Activated B cell treated with CpG ODN at 0.5 μM for 24 hours (primary cell): ENCODE measurements around the gene DZIP1. TPM values are rescaled to one million over a fixed set of nuclear protein-coding genes. Genes with fewer than 3 reads are reported as not detected.

ENCODE experiments used
- ATAC-seq: fragments of 200-7000 bp; cut with Tn5 transposase; one replicate; pipeline ENCODE4 v1.10.0; 2021; ENCODE audit warnings: low read depth, mild to moderate bottlenecking, moderate library complexity
- CTCF ChIA-PET: fragments of 350-600 bp; sonication (Branson Sonifier 250); formaldehyde crosslinking; loops from one replicate; lab custom pipeline; 2021; ENCODE audit warnings: antibody characterized with exemption; lab: Charles Lee
- POLR2A ChIA-PET: fragments of 350-600 bp; sonication (Branson Sonifier 250); formaldehyde crosslinking; loops from one replicate; lab custom pipeline; 2021; ENCODE audit warnings: antibody characterized with exemption; lab: Charles Lee
- DNase-seq: peaks from one replicate; pipeline ENCODE4 v3.0.0; 2022
- H3K27ac Mint-ChIP-seq: one replicate; pipeline ENCODE4 v1.8.0; 2020; ENCODE audit warnings: mixed read lengths
- H3K27me3 Mint-ChIP-seq: one replicate; pipeline ENCODE4 v1.8.0; 2021; ENCODE audit warnings: mixed read lengths
- H3K36me3 Mint-ChIP-seq: one replicate; pipeline ENCODE4 v1.8.0; 2021; ENCODE audit warnings: low read depth, mixed read lengths
- H3K4me1 Mint-ChIP-seq: one replicate; pipeline ENCODE4 v1.8.0; 2021; ENCODE audit warnings: mixed read lengths
- H3K4me3 Mint-ChIP-seq: one replicate; pipeline ENCODE4 v1.8.0; 2020; ENCODE audit warnings: mild to moderate bottlenecking, mixed read lengths
- H3K9me3 Mint-ChIP-seq: one replicate; pipeline ENCODE4 v1.8.0; 2020; ENCODE audit warnings: mixed read lengths
- CTCF ChIP-seq: fragments of 200-600 bp; IDR thresholded peaks from one replicate; pipeline ENCODE4 v1.8.0; 2022; ENCODE audit warnings: antibody characterized with exemption, mild to moderate bottlenecking
- intact Hi-C: fragments of 100-400 bp; cut with micrococcal nuclease; formaldehyde crosslinking; loops from one replicate; pipeline ENCODE4 v1.15.1; 2024
- total RNA-seq: library from RNA; stranded (reverse); gene quantifications from 2 replicates; pipeline ENCODE4 v1.2.3, GENCODE V29; 2022

The DZIP1 gene
- total RNA-seq, 1 donor from 2014 or later: not detected

DNA sequence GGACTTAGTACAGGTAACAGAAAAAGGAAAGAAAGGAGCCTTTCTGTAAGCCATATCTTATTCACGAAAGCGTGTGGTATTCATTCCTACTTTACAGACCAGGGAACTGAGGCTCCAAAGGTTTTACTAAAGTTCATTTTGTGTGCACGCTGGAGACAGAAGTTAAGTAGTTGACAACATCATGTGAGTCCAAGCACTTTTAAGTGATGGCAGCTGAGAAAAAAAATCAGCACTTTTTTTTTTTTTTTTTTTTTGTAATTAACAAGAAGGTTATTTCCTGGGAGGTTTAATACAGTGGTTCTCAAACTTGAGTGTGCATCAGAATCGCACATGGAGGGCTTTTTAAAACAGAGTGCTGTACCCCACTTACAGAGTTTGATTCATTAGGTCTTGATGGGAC, 34.5 kb upstream of the DZIP1 start:
- ChIA-PET POLR2A (no interaction called here), CTCF (no interaction called here)
- no peak overlapping the region for H3K27ac Mint-ChIP-seq
- ATAC-seq (no peak), DNase-seq (no peak)
- H3K4me1 Mint-ChIP-seq: peaks cover 56% of the 10 kb centered on the region
- H3K9me3 Mint-ChIP-seq: no peaks in the 10 kb centered on the region
- intact Hi-C loops: loop anchor here (5.0 kb wide), 4 partner anchors 98 to 397 kb away; partner anchors contain the start of gene ABCC4
- H3K36me3 Mint-ChIP-seq: peaks cover 21% of the 10 kb centered on the region
- TF ChIP-seq CTCF: no peak
- H3K4me3 Mint-ChIP-seq: peak overlapping the region; percentile 96
- H3K27me3 Mint-ChIP-seq: no peaks in the 10 kb centered on the region

- ATAC-seq (no peak), DNase-seq (no peak)
- peak overlapping the region; percentile 96 for H3K4me3 Mint-ChIP-seq
- POLR2A ChIA-PET: interaction anchor here (1.0 to 1.1 kb wide), 2 partner anchors 10 to 1082 kb away, joined by 4 to 6 read pairs; partner anchors contain the start of gene TGDS
- CTCF ChIA-PET: no interaction called here
- peak overlapping the region; percentile 67 for H3K27ac Mint-ChIP-seq
- intact Hi-C loops: loop anchor here (2.0 to 5.0 kb wide), 8 partner anchors 29 to 1129 kb away; partner anchors contain the start of genes ABCC4 and TGDS
- H3K4me1 Mint-ChIP-seq: peaks cover 56% of the 10 kb centered on the region
- TF ChIP-seq CTCF: no peak
- peaks cover 21% of the 10 kb centered on the region for H3K36me3 Mint-ChIP-seq
- no peaks in the 10 kb centered on the region for H3K27me3 Mint-ChIP-seq
- peaks cover 3% of the 10 kb centered on the region for H3K9me3 Mint-ChIP-seq
Measured at GRCh38 chr13:95677564-95678266, 33.2 kb upstream of the DZIP1 start.

GRCh38 chr13:95676762-95677563, 32.5 kb upstream of the DZIP1 start, which contains the start of gene DNAJC3:
DNAJC3 (plus strand) TSS chr13:95677139; CDS start chr13:95677256, 117 bp downstream.
- no peak for TF ChIP-seq CTCF
- Mint-ChIP-seq H3K36me3 (peaks cover 22% of the 10 kb centered on the region), H3K4me3 (peak within 1 kb of the TSS; percentile 96), H3K27me3 (no peaks in the 10 kb centered on the region), H3K27ac (peak within 1 kb of the TSS; percentile 92), H3K9me3 (peaks cover 4% of the 10 kb centered on the region), H3K4me1 (peaks cover 52% of the 10 kb centered on the region)
- ChIA-PET POLR2A (interaction anchor here (0.6 to 1.3 kb wide), 7 partner anchors 11 to 1756 kb away, joined by 3 to 11 read pairs (median 4); partner anchors contain the start of genes RAP2A and TGDS), CTCF (no interaction called here)
- ATAC-seq (peak; percentile 94), DNase-seq (peak; percentile 97)
- intact Hi-C loops: loop anchor here (2.0 to 5.0 kb wide), 8 partner anchors 30 to 1128 kb away; partner anchors contain the start of genes ABCC4 and TGDS

DNA sequence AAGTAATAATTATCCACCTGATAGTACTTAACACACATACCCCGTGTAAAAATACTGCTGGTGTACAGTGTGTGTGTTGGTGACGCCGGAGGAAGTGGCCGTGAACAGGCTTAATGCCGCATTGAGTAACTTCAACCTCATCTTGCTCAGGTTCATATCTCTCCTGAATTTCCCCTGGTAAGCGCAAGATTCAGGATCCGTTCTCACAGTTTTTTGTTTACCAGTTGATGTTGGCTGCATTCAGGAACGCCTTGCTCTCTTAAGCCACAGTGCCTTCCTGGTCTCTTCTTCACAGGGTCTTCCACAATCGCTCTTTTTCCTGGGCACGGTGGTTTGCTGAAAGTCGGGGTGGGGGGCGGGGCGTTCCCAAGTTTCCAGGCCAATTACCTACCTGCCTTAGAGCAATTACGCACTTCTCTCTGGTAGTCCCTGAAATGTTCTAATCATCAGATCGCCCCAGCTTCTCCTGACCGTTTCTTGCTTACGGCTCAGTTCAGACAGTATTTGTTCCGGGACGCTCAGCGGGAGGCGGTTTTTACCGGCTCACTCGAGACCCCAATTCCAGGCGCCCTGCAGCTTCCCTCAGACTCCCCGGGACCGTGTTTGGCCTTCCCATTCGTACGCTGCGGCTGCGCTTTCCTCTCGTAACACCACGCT, 31.7 kb upstream of the DZIP1 start:
- intact Hi-C loops: loop anchor here (2.0 to 5.0 kb wide), 8 partner anchors 31 to 1127 kb away; partner anchors contain the start of genes ABCC4 and TGDS
- peaks cover 16% of the 10 kb centered on the region for H3K36me3 Mint-ChIP-seq
- POLR2A ChIA-PET: interaction anchor here (0.6 to 1.3 kb wide), 6 partner anchors 12 to 1757 kb away, joined by 3 to 11 read pairs (median 5); partner anchors contain the start of genes RAP2A and TGDS

More for the DNA sequence above, 31.7 kb upstream of the DZIP1 start:
- peak; percentile 1 for ATAC-seq
- Mint-ChIP-seq H3K27ac (peak overlapping the region; percentile 92), H3K9me3 (peaks cover 4% of the 10 kb centered on the region), H3K4me1 (peaks cover 48% of the 10 kb centered on the region), H3K4me3 (peak overlapping the region; percentile 96), H3K27me3 (no peaks in the 10 kb centered on the region)
- no peak for DNase-seq
- TF ChIP-seq CTCF: no peak
- CTCF ChIA-PET: no interaction called here
